Caco-2 (cell line): ENCODE data around the gene E2F1. TPM values are rescaled to one million over a fixed set of nuclear protein-coding genes. Genes with fewer than 3 reads are reported as not detected.
A peak's percentile ranks its signal among the peaks of the same experiment; 100 is the strongest.

Experiments
- BruUV-seq: library from RNA; stranded (reverse); fragments of 400-500 nt; replicated peaks from 2 replicates; lab custom pipeline; 2021; lab: Mats Ljungman, UMichigan
- CTCF ChIA-PET: fragments of 300-600 bp; sonication (Branson Sonifier 250); formaldehyde crosslinking; loops from one replicate; lab custom pipeline; 2022; ENCODE audit warnings: antibody characterized with exemption; lab: Charles Lee
- POLR2A ChIA-PET: fragments of 300-600 bp; sonication (Branson Sonifier 250); formaldehyde crosslinking; loops from one replicate; lab custom pipeline; 2022; ENCODE audit warnings: antibody characterized with exemption; lab: Charles Lee
- DNase-seq, 2 experiments: peaks; one replicate each; pipeline versions ENCODE4 v3.0.0 to v3.0.0-alpha.2; 2020 to 2022
- H3K27me3 ChIP-seq: replicated peaks from 2 replicates; pipeline ENCODE4 v1.6.0; 2011; ENCODE audit warnings: low read length; ENCODE audit not compliant: control insufficient read depth, insufficient read depth
- H3K36me3 ChIP-seq: 2 replicates; pipeline ENCODE4 v1.5.1; 2011; ENCODE audit warnings: low read length; ENCODE audit not compliant: control insufficient read depth, insufficient read depth
- H3K4me1 ChIP-seq: fragments of 250-450 bp; sonication (Bioruptor Pico); 2 replicates; pipeline ENCODE4 v1.5.1; 2020; ENCODE audit warnings: mild to moderate bottlenecking
- H3K4me3 ChIP-seq: 2 replicates; pipeline ENCODE4 v1.5.1; 2011; ENCODE audit warnings: low read depth, mild to moderate bottlenecking, control low read depth, low read length
- H3K9me3 ChIP-seq: fragments of 250-450 bp; sonication (Bioruptor Pico); 2 replicates; pipeline ENCODE4 v1.5.1; 2020; ENCODE audit warnings: mild to moderate bottlenecking, moderate library complexity
- H3K27ac Mint-ChIP-seq: one replicate; pipeline ENCODE4 v1.8.0; 2022; ENCODE audit warnings: mixed read lengths; ENCODE audit not compliant: unreplicated experiment
- H3K27me3 Mint-ChIP-seq: one replicate; pipeline ENCODE4 v1.8.0; 2022; ENCODE audit warnings: mixed read lengths; ENCODE audit not compliant: insufficient read depth, unreplicated experiment
- H3K36me3 Mint-ChIP-seq: one replicate; pipeline ENCODE4 v1.8.0; 2022; ENCODE audit warnings: mild to moderate bottlenecking, mixed read lengths; ENCODE audit not compliant: insufficient read depth, unreplicated experiment
- H3K4me1 Mint-ChIP-seq: one replicate; pipeline ENCODE4 v1.8.0; 2022; ENCODE audit warnings: low read depth, mixed read lengths; ENCODE audit not compliant: unreplicated experiment
- H3K4me3 Mint-ChIP-seq: one replicate; pipeline ENCODE4 v1.8.0; 2022; ENCODE audit warnings: mild to moderate bottlenecking, moderate library complexity, mixed read lengths; ENCODE audit not compliant: unreplicated experiment
- H3K9me3 Mint-ChIP-seq: one replicate; pipeline ENCODE4 v1.8.0; 2022; ENCODE audit warnings: mixed read lengths; ENCODE audit not compliant: unreplicated experiment
- CTCF ChIP-seq, 2 experiments: fragments of 200-600 bp in 1 of 2; IDR thresholded peaks; 1 replicate in 1 of 2; 2 replicates in 1 of 2; pipeline versions ENCODE4 v1.5.1 to v1.8.0; 2011 to 2022; ENCODE audit warnings: antibody characterized with exemption in 1 of 2, control low read depth in 1 of 2, inconsistent platforms in 1 of 2, low read depth in 1 of 2, low read length in 1 of 2, mild to moderate bottlenecking in 1 of 2, moderate library complexity in 1 of 2; ENCODE audit not compliant: insufficient read depth in 1 of 2, severe bottlenecking in 1 of 2, unreplicated experiment in 1 of 2
- intact Hi-C: fragments of 100-400 bp; cut with micrococcal nuclease; formaldehyde crosslinking; loops from one replicate; pipeline ENCODE4 v1.10.0; 2022; ENCODE audit not compliant: unreplicated experiment
- total RNA-seq: library from RNA; stranded (reverse); gene quantifications from 2 replicates; pipeline ENCODE4 v1.2.3, GENCODE V29; 2022

The E2F1 gene
- total RNA-seq, 1 experiment from 2014 or later: 74.7 TPM

GRCh38 chr20:33696448-33696847 is 10.3 kb upstream of the E2F1 start:
- intact Hi-C loops: no loop called here
- no peak for DNase-seq
- Mint-ChIP-seq H3K27me3 (no peaks in the 10 kb centered on the region), H3K36me3 (peaks cover 10% of the 10 kb centered on the region), H3K9me3 (peaks cover 19% of the 10 kb centered on the region), H3K4me3 (no peak overlapping the region), H3K4me1 (peaks cover 9% of the 10 kb centered on the region), H3K27ac (no peak overlapping the region)
- H3K4me3 ChIP-seq: no peak overlapping the region
- H3K9me3 ChIP-seq: peaks cover 18% of the 10 kb centered on the region; the same call in 1 of the 2 replicates
- BruUV-seq: no TSS peak
- ChIA-PET POLR2A (interaction anchor here (0.6 kb wide), 1 partner anchor 34 kb away, joined by 3 read pairs; no protein-coding TSS in a partner anchor), CTCF (no interaction called here)
- H3K27me3 ChIP-seq: no peaks in the 10 kb centered on the region
- no peak for TF ChIP-seq CTCF (IDR thresholded peaks at IDR 0.05; ENCODE audit: insufficient read depth in 1 of 2, low read depth in 1 of 2, low read length in 1 of 2, severe bottlenecking in 1 of 2, unreplicated experiment in 1 of 2)
- H3K4me1 ChIP-seq: peaks cover 7% of the 10 kb centered on the region; the same call in 1 of the 2 replicates
- no peaks in the 10 kb centered on the region for H3K36me3 ChIP-seq

DNA sequence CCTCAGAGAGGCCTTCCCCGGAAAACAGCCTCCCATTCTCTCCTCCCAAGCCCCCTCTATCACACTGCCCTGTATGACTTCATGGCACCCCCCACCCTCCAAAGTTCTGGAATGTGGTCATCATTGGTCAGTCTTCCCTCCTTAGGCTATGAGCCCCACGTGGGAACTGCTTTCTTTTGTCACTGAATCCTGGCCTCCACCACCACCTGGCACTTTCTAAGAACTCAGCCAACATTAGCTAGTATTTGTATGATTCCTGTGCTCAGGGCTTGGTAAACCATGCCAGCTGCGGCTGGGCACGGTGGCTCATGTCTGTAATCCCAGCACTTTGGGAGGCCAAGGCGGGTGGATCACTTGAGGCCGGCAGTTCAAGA is 8.4 kb upstream of the E2F1 start:
- Histone ChIP-seq H3K4me3 (no peak overlapping the region), H3K27me3 (no peaks in the 10 kb centered on the region), H3K36me3 (no peaks in the 10 kb centered on the region), H3K9me3 (peaks cover 8% of the 10 kb centered on the region; the same call in 1 of the 2 replicates), H3K4me1 (peaks cover 14% of the 10 kb centered on the region)
- peak overlapping the region; percentile 4 for H3K27ac Mint-ChIP-seq
- H3K4me3 Mint-ChIP-seq: no peak overlapping the region
- ChIA-PET CTCF (no interaction called here), POLR2A (interaction anchor here (0.7 kb wide), 1 partner anchor 26 kb away, joined by 3 read pairs; the partner anchor contains the start of gene PXMP4)
- intact Hi-C loops: no loop called here
- no peaks in the 10 kb centered on the region for H3K36me3 Mint-ChIP-seq
- H3K4me1 Mint-ChIP-seq: peaks cover 15% of the 10 kb centered on the region
- no peaks in the 10 kb centered on the region for H3K27me3 Mint-ChIP-seq
- TF ChIP-seq CTCF (IDR thresholded peaks at IDR 0.05; ENCODE audit: insufficient read depth in 1 of 2, low read depth in 1 of 2, low read length in 1 of 2, severe bottlenecking in 1 of 2, unreplicated experiment in 1 of 2): no peak
- no peak for DNase-seq
- BruUV-seq: no TSS peak
- peaks cover 19% of the 10 kb centered on the region for H3K9me3 Mint-ChIP-seq

DNA sequence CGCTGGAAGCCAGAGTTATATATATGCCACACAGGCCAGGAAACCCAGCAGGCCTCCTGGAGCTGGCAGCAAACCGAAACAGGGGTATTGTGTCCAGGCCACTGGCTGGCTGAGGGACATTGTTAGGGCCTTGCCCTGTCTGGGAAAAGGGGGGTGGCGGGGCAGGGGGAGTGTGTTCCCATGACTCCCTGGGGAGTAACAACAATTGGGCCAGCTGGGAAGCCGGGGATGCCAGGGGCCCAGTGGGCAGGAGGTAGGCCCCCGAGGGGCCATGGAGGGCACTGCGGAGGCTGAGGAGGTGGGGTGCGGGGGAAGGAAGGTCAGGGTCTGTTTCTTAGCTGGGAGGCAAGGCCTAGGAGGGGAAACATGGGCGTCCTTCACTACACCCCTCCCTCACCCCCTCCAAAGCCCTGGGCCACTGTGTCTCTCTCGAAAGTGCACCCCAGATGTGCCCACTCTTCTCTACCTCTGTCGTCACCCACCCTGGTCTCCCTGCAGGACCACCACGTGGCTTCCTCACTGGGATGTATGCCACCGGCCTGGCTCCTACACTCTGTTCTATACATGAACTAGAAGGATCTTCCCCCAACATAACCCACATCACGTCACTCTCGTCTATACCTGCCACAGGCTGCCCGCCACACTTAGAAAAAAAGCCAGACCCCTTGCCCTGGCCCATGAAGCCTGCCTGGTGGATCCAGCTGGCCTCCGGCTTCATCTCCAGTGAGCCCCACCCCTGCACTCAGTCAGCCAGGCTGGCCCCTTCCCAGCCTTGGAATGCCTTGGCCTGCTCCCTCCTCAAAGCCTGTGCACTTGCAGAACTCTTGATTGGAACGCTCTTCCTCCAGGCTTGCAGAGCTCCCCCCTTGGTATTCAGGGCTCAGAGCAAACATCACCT is 7.8 kb upstream of the E2F1 start:
- no peak overlapping the region for H3K4me3 ChIP-seq
- peaks cover 8% of the 10 kb centered on the region; the same call in 1 of the 2 replicates for H3K9me3 ChIP-seq
- DNase-seq: no peak
- no peak for TF ChIP-seq CTCF (IDR thresholded peaks at IDR 0.05; ENCODE audit: insufficient read depth in 1 of 2, low read depth in 1 of 2, low read length in 1 of 2, severe bottlenecking in 1 of 2, unreplicated experiment in 1 of 2)
- Mint-ChIP-seq H3K4me3 (no peak overlapping the region), H3K9me3 (peaks cover 19% of the 10 kb centered on the region), H3K27ac (peak overlapping the region; percentile 4), H3K27me3 (no peaks in the 10 kb centered on the region), H3K36me3 (no peaks in the 10 kb centered on the region), H3K4me1 (peaks cover 19% of the 10 kb centered on the region)
- ChIA-PET CTCF (no interaction called here), POLR2A (no interaction called here)
- H3K36me3 ChIP-seq: no peaks in the 10 kb centered on the region
- peaks cover 20% of the 10 kb centered on the region for H3K4me1 ChIP-seq
- intact Hi-C loops: no loop called here
- H3K27me3 ChIP-seq: no peaks in the 10 kb centered on the region
- no TSS peak for BruUV-seq
